HG03097 (cell line): ENCODE data around the gene GOLGA6L2.

Source experiments
- ATAC-seq: cut with Tn5 transposase; IDR thresholded peaks from one replicate; pipeline ENCODE4 v1.9.1; 2021; ENCODE audit not compliant: unreplicated experiment, low FRiP score

The GOLGA6L2 gene

DNA sequence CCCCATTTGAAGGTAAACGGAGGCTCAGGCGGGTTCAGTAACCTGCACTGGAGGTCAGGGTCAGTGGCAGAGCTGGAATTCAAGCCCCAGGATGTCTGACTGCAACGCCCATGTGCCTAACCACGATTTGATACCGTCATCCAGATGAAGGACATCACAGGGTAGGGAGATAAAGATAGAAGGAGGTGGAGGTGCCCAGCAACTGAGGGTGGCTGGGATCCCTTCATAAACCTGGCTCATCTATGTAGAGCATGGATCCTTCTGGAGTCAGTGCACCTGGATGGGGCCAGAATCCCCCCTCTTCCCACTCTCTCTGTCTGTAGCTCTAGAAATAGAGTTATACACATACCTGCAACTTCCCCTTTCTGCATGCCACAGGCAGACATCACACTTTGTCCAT is 51.2 kb downstream of the GOLGA6L2 start:
- no peak for ATAC-seq

GRCh38 chr15:23395030-23395692 is 51.9 kb downstream of the GOLGA6L2 start:
- no peak for ATAC-seq
